Hepatocyte (in vitro differentiated cells): ENCODE measurements around the gene NR2F1-AS1.

Source experiments
- EZH2 ChIP-seq: fragments of 200-600 bp; sonication (generic); IDR thresholded peaks from 2 replicates; pipeline ENCODE4 v1.6.1; 2016; ENCODE audit warnings: antibody characterized with exemption, mild to moderate bottlenecking, borderline replicate concordance
- TF ChIP-seq, protein P1 (sequence below): fragments of 200-600 bp; sonication (generic); IDR thresholded peaks from 2 replicates; pipeline ENCODE4 v1.5.1; 2016; ENCODE audit warnings: antibody characterized with exemption, mild to moderate bottlenecking; ENCODE audit not compliant: poor library complexity

DNA sequence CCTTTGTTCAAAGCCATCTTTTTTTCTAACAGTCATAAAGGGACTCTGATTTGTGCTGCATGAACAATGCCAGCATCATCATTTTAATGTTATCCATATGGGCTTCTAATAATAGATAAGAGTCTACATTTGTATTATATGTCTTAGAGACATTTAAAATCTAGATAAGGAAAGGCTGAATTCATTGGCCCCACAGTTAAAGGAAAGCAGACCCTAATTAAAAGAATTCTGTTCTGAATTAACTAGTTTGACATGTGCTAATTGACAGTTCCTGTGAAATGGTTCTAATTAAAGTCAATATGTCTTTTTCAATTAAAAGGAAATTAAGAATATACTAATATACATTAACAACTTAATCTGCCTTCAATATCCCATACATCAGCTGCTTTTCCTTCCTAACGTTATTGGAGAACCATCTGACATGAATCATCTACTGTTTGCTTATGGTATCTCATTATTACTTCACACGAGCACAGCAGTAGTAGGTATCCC is 104.7 kb downstream of the NR2F1-AS1 start:
- TF ChIP-seq, protein P1, sequence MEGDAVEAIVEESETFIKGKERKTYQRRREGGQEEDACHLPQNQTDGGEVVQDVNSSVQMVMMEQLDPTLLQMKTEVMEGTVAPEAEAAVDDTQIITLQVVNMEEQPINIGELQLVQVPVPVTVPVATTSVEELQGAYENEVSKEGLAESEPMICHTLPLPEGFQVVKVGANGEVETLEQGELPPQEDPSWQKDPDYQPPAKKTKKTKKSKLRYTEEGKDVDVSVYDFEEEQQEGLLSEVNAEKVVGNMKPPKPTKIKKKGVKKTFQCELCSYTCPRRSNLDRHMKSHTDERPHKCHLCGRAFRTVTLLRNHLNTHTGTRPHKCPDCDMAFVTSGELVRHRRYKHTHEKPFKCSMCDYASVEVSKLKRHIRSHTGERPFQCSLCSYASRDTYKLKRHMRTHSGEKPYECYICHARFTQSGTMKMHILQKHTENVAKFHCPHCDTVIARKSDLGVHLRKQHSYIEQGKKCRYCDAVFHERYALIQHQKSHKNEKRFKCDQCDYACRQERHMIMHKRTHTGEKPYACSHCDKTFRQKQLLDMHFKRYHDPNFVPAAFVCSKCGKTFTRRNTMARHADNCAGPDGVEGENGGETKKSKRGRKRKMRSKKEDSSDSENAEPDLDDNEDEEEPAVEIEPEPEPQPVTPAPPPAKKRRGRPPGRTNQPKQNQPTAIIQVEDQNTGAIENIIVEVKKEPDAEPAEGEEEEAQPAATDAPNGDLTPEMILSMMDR = no peak
- no peak for TF ChIP-seq EZH2
